HG02588 (cell line): ENCODE results near the gene AUTS2.

ENCODE experiments used
- ATAC-seq: cut with Tn5 transposase; IDR thresholded peaks from one replicate; pipeline ENCODE4 v1.9.1; 2021; ENCODE audit warnings: mild to moderate bottlenecking, moderate library complexity; ENCODE audit not compliant: unreplicated experiment

AUTS2 gene

DNA sequence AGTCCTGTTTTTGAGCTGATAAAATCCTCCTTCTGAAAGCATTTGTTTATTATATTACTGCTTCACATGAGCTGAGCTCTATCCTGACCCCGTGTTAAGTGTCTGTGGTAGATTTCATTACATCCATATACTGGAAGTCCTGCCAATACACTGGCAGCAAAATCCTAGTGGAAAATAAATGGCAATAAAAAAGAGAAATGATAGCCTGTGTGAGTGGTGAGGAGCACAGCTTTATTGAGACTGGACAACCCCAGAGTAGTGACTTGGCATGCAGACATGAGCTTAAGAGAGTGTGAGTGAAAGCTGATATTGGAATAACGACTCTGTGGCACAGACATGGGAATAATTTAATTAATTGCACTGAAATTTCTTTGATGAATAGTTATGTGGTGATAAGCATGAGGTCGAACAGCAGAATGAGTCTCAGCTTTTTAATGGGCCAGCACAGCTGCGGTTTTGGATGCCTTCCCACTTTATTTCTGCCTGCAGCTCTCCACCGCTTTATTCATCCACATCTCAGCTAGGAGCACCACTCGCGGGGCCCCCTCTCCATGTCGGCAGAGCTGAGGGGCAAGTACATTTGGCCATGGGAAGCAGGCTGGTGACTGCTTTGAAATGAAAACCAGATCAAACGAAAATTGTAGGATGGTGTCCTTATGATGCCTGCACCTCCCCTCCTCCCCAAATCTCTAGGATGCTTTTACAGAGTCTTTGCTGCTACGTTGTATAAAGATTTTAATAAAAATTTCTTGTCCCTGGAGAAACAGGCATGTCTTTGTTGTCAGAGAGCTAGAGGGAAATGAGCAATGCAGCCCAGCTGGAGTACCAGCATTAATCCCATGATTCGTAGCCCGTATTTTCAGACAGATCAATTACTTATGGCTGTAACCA is 494.3 kb downstream of the AUTS2 start:
- ATAC-seq, result no peak

DNA sequence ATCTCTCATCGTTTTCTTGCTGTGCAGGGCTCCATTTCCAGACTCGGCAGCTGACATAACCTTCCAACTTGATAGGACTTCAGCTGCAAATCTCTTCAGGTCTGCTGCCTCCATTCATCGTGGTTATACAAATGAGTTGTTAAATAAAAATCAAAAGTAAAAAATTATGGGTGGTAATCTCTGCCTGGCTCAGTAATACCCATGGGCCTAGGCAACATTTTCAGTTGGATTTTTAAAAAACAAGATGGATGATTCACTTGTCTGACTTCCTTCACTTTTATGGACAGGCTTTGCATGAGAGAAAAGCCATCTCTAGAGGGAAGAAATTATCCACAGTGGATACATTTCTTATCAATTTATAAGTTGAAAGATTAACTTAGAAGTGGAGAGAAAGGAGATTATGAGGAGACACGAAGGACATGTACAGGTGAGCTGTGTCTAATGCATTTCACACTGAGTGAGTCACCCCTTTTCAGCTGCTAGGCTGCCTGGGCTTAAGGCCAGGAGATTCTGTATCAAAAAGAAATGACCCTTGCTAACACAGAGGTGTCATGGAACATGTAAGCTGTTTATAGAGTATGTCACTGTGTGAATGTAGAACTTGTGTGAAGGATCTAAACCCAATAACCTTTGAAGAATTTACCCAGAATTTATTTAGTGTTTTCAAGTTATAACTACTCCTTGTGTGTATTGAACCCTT is 495.1 kb downstream of the AUTS2 start:
- no peak for ATAC-seq

DNA sequence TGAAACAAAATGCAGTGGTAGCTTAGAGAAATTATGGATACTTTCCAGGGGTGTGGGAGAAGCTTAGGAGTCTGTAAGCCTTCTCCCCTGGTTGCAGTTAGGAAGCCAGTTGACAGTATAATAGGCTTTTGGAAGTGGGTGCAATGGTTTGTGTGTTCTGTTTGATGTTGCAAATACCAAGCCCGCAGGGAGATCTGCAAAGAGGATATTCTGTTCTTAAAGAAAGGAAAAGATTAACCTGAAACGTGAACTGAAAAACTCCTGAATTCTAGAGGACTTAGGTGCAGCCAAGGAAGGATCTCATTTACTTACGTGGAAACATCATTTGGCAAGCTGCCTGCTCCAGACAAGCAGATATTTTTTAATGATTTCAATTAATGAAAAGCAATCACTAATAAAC is 496.6 kb downstream of the AUTS2 start:
- ATAC-seq, result no peak

DNA sequence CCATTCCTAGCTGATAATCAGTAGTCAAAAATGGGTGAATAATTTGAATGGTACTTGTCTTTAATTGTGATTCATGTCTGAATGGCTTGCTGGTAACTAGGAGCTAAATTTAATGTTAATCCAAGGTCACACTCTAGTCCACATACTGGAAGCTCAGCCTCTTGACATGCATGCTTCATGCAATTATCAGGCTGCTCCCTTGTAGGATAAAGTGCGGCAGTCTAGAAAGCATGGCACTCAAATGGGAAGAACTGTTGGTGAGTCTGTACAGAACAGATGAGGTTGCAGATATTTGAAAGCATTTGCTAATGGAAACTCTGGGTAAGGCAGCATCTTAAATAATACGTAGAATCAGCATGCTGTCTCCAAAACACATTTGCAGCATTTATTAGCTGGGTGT is 499.4 kb downstream of the AUTS2 start:
- ATAC-seq, result no peak

DNA sequence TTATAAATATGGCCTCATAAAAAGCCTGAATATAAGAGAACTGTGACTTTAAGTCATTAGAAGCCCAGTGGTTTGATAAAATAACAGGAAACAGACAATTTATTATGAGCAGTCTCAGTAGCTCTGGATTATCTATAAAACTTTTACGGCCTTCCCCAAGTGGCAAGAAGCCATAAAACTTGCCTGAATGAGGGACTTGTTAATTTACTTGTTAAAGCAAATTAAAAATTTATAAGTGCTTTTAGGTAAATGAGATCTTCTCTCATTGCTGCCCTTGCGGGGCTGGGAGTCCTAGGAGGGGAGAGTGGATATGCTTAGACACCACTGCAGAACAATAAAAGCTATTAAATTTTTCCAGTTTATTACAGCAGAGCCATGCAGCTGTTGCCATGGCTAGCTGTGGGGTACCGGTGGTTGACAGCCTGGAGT is 499.9 kb downstream of the AUTS2 start:
- ATAC-seq, result no peak

DNA sequence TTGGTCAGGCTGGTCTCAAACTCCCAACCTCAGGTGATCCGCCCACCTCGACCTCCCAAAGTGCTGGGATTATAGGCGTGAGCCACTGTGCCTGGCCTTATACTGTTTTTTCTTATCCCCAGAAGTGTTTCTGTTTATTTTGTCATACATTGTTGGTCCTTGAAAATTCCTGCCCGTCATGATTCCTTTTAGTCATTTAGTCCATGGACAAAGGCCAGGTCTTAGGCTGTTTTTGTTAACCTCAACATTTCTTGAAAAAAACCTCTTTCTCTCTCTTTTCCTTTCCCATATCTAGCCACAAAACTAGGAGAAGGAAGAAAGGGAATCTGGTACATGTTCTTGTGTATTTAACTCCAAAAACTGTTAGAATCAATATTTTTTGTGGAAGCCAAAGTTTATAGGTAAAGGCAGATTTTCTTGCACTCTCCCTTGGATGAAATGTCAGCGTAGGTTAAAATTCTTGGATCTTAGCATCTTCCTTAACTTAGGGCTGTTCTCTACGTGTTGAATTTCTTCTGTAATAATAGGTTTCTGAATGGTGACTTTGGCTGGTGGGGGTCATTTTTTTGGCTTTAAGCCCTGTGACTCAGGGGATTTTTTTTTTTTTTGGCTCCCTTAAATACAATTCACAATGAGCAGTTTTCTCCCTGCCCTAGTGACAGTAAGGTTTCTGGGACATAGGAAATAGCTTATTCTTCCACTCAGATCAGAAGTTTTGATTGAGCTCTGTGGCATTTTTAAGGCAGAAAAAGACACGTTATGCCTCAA is 500.8 kb downstream of the AUTS2 start:
- ATAC-seq, result no peak

DNA sequence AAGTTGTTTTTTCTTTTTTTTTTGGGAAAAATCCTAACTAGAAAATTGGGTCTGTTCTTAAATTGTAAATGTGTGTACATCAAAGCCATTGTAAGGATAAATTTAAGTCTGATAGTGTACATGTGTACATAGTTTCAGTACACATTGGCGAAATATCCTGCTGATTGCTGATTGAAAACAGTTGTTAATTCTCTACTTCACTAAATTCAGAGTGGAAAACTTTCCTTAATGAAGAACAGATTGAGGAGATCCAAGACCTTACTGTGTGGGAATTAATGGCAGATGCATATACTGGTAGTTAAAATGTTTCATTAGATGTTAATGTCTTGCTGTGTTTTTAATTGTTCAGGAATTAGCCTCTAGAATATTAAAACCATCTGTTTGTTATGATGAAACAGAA is 506.0 kb downstream of the AUTS2 start:
- ATAC-seq, result no peak

DNA sequence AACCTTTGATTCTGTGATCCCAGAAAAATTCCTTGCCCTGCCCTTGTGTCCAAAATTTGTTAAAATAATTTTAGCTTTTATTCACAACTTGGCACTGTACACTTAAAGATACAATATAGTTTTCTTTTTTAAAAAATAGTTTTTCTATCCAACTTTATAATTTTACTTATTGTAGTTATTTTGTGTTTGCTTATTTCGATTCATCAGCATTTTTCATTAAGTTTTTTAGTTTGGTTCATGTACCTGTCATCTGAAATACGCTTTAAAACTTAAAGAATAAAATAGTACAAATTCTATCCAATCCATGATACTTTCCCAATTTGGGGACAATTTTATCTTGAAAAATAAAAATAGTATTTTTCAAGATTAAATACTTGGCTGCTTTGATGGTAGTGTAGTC is 514.8 kb downstream of the AUTS2 start:
- no peak for ATAC-seq

DNA sequence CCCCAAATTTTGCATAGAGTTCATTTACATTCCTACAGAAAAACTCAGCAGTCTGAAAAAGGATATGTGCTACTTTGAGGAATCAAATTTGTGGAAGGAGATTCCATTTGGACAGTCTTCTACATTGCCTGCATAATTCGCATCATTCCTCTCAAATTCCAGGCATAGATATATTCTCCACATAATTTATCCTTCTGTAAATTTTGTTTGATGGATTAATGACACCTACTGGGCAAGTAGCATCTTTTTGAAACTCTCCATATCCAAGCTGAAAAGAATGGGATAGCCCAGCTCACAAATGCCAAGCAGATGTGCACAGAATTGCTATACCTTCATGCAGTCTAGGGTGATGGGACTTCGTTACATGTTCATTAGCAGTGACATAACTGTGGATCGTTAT is 515.3 kb downstream of the AUTS2 start:
- ATAC-seq, result no peak

DNA sequence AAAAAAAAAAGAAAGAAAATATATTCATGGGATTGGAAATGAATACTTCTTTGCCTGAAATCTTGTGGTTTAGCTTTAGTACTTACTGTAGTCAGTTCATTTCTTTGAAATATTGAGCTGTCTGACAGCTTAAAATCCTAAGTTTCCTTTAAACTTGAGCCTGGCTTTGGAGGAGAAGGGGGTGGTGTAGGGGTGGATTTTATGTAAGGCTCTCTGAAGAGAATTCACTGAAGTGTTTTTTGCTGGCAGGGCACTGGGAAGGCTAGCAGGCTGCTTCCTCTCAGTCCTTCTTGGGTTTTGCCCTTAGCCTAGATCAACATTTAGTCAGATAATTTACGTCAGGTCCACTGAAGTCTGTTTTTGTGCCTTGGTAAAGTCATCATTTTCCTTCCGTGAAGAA is 516.5 kb downstream of the AUTS2 start:
- ATAC-seq, result no peak

DNA sequence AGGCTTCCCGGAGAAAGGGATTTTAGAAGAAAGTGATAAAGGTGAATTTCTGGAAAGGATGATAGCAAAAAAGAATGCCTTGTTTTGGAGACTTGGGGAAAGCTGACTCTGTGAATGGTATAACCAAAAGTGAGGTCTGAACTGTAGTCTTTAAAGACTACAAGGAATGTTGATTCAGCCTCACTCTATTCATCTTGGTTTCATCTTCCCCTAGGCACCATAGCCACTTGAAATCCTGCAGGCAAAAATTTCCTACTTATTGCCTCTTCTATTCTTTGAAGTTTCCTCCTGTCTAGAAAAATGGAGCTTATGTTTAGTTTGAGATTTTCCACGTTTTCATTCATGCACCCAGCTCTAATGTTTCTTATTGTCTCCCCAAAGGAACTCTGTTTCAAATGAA is 518.0 kb downstream of the AUTS2 start:
- ATAC-seq, result no peak

DNA sequence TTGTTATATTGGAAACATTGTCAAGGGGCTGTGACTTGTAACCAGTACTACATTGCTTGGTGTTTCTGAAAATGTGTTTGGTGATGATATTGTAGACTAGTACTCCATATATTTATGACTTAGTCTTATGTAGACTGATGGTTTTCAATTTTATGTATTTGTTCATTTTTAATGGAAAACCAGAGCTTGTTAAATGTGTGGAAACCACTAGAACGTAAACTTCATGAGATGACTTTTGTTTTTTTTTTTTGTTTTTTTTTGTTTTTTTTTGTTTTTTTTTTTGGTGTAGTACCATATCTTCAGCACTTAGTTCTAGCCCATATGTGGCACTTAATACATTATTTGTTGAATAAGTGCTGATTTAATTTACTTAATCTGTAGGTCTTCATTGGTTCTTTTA is 518.6 kb downstream of the AUTS2 start:
- no peak for ATAC-seq

DNA sequence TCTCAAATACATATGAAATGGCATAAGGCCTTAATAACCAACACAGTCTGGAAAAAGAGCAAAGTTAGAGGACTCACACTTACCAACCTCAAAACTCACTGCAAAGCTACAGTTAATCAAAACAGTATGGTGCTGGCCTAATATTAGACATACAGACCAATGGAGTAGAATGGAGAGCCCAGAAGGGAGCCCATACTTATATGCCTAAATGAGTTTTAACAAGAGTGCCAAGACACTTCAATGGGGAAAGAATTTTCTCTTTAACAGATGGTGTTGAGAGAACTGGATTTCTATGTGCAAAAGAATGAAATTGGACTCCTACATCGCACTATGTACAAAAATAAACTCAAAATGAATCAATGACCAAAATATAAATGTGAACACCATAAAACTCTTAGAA is 522.6 kb downstream of the AUTS2 start:
- ATAC-seq, result no peak

DNA sequence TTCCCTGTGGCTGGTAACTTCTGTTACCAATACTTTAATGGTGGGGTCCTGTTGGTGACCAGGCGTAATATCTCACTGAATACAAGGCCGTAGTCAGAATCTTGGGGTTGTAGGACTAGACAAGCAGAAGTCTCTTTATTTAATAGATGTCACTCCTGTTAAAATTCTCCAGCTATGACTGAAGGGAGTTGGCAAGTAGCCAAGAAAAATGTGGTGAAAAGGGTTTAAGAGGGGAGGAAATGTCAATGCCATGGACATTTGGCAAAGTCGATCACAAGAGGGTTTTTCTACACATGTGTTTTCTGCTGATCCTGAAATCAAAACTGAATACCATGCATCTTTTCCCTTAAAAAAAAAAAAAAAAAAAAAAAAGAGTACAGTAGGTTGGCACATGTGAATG is 533.5 kb downstream of the AUTS2 start:
- ATAC-seq, result no peak

DNA sequence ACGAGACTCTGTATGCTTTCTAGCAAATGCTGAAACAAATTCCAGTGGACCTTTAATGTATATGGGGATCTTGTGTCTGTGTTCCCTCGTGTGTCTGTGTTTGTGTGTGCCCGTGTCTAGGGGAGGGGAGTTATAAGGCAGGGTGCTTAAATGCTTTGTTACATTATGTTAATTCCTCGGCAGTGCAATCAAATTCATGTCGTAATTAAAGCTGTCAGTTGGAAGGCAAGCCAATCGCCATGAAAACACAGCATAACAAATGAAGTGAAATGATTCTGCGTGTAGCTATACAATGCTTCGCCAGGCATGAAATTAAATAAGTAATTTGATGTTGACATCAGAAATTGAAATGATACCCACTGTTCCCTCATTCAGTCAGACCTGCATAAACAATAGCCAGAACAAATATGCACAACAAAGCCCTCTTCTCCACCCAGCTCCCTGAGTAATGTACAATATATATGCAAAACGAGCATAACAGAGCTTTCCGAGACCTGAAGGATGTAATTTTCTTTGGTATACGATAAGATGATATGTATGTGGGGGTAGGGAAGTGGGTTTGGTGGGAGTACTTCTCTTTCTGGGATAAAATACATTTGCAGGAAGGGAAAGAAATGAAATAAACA is 534.1 kb downstream of the AUTS2 start:
- ATAC-seq, result no peak

DNA sequence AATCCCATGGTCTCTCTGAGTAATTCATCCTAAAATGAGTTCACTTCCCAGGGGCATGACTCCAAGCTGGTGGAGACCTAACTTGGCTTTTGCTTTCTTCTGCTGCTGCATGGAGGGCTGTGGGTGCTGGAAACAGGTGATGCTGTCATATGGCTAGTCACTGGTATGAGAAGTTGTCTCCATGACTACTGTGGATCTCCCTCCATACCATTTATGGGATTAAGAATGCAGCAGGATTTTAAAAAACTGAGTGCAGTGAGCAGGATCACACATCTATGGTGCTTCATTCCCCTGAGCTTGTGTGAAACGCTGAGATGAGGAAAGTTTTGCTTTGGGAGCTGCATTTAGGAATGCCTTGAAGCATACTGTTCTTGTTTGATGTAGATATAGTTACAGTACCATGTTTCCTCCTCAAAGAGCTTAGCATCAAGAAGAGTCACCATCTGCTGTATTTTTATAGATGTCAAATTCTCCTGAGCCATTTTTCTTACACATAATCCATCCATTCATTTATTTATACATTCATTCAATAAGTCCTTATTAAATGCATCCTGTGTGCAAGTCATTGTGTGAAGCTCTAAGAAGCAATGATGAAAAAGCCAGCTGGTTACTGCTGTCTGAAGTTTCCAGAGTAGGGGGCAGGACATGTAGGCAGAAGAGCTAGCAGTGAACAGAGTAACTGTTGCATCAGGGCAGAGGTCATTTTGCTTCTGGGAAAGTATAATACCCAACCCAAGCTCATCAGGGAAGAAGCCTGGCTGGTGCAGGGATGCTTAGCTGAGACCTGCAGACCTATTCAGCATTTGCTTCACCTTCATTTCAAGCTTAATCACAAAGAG is 534.8 kb downstream of the AUTS2 start:
- ATAC-seq, result no peak

DNA sequence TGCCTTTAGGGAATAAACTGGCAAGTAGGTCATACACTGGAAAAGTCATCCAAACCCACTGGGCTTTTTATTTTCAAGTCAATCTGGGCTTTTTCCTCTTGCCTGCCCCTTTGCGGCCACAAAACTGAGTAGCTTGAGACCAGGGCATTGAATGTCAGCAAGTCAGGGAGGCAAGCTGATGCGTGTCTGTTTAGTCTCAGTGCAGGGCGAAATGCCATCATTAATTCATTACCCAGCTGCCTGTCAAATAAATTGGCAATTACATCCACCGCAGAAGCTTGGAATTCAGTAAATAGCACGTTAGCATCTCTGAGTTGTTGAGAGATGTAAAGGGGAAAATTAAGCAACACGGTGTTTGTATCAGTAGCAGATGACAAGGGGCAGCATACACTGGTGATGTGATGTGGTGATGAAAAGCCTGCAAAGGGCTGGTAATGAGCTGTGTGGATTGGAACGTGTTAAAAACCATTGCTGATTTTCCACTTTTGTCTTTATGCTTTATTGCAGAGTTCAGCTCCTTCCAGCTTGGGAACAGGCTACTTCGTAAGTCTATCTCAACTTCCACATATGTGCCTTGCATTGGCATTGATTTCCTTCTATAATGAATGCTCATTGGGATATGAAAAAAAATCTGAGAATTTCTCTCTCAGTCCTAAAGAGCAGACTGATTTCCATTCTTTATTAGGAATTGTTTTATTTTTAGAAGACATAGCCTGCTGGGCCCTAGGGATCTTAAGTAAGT is 535.9 kb downstream of the AUTS2 start:
- no peak for ATAC-seq

DNA sequence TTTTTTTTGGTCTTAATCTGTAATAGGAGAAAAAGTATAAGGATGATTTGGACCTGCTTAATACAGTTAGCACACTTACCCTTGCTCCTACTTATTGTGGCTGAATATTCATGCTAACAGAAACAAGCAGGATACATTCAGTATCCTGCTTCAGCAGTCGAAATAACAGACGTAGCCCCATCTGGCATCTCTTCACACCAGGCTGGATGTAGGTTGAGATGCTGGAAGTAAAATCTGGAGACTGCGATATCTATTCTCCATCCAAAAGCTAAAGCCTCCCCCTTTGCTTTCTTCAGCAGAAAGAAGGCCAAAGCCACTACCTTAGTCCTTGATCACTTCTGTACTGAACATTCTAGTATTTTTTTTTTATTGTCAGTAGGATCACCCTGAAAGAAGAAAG is 537.4 kb downstream of the AUTS2 start:
- ATAC-seq, result no peak

DNA sequence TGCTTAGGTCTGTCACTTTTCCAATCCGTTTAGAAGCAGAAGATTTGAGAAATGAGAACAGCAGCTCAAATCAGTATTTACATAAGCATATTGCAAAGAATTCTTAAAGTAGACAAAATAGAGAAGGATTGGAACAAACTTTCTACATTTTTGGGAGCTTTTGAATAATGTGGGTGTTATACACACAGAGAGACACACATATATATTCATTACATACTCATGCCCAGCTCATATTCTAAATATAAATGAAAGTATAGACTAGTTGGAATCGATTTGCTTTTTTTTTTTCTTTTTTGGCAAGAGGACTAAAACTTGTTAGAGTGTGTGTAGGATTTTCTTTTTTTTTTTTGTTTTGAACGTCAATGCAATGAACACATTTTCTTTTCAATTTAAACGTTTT is 538.9 kb downstream of the AUTS2 start:
- ATAC-seq, result no peak
